Cerebellar cortex (tissue), 1 donor: ENCODE data around the gene JPH3.
"Not testable (repeated sequence)": the region's sequence is repeated elsewhere in the genome, so short reads cannot be mapped to it uniquely, and the experiment has no call there.

Experiments
- DNase-seq: peaks from one replicate; pipeline ENCODE4 v3.0.0-alpha.2; 2015; ENCODE audit warnings: low spot score

The JPH3 gene

GRCh38 chr16:87654826-87655225 lies 52.5 kb downstream of the JPH3 start:
- no peak for DNase-seq

- DNase-seq = no peak
Measured at GRCh38 chr16:87656328-87656727, 54.0 kb downstream of the JPH3 start.

GRCh38 chr16:87657621-87658192 lies 55.4 kb downstream of the JPH3 start:
- peak; percentile 46 for DNase-seq

- no peak for DNase-seq
Measured at GRCh38 chr16:87658564-87659225, 56.4 kb downstream of the JPH3 start.

GRCh38 chr16:87661561-87661960 lies 59.3 kb downstream of the JPH3 start:
- DNase-seq = no peak

- DNase-seq = no peak
Measured at GRCh38 chr16:87662254-87663204, 60.2 kb downstream of the JPH3 start.

GRCh38 chr16:87664792-87665191 lies 62.5 kb downstream of the JPH3 start:
- DNase-seq = peak; percentile 34

GRCh38 chr16:87665193-87665592 lies 62.9 kb downstream of the JPH3 start:
- no peak for DNase-seq

- no peak for DNase-seq
Measured at GRCh38 chr16:87666919-87667318, 64.6 kb downstream of the JPH3 start.

GRCh38 chr16:87667443-87667842 lies 65.1 kb downstream of the JPH3 start:
- no peak for DNase-seq

- DNase-seq = no peak
Measured at GRCh38 chr16:87667946-87668345, 65.6 kb downstream of the JPH3 start.

GRCh38 chr16:87669672-87670071 lies 67.4 kb downstream of the JPH3 start:
- DNase-seq = no peak

- DNase-seq = no peak
Measured at GRCh38 chr16:87671221-87671620, 68.9 kb downstream of the JPH3 start.

- no peak for DNase-seq
Measured at GRCh38 chr16:87671715-87672270, 69.5 kb downstream of the JPH3 start.

GRCh38 chr16:87674419-87674818 lies 72.1 kb downstream of the JPH3 start:
- no peak for DNase-seq

GRCh38 chr16:87675111-87675719 lies 72.9 kb downstream of the JPH3 start:
- DNase-seq = no peak

GRCh38 chr16:87677830-87678229 lies 75.5 kb downstream of the JPH3 start:
- no peak for DNase-seq

- no peak for DNase-seq
Measured at GRCh38 chr16:87678618-87679017, 76.3 kb downstream of the JPH3 start.

GRCh38 chr16:87679593-87680271 lies 77.4 kb downstream of the JPH3 start:
- no peak for DNase-seq

GRCh38 chr16:87680272-87680644 lies 78.0 kb downstream of the JPH3 start:
- DNase-seq = no peak

- DNase-seq = not testable (repeated sequence)
Measured at GRCh38 chr16:87681051-87681602, 78.8 kb downstream of the JPH3 start.
